Stimulated activated effector memory CD8-positive, alpha-beta T cell treated with anti-CD3 and anti-CD28 coated beads, Interleukin-12 subunit alpha, Interleukin-12 subunit beta, amount 100 ng/mL, for 72 hours (primary cell): ENCODE measurements around the gene ELMO1.

Experiments
- ATAC-seq: fragments of 150-1000 bp; cut with Tn5 transposase; 2 replicates; pipeline ENCODE4 v1.10.0; 2021
- DNase-seq, 2 donors: peaks; one replicate each; pipeline ENCODE4 v3.0.0; 2021 to 2022; ENCODE audit warnings: low spot score in 2 of 2
- H3K27ac Mint-ChIP-seq: one replicate; pipeline ENCODE4 v1.8.0; 2022; ENCODE audit warnings: mild to moderate bottlenecking, mixed read lengths
- H3K36me3 Mint-ChIP-seq: one replicate; pipeline ENCODE4 v1.8.0; 2022; ENCODE audit warnings: mild to moderate bottlenecking, mixed read lengths
- H3K4me1 Mint-ChIP-seq: one replicate; pipeline ENCODE4 v1.8.0; 2022; ENCODE audit warnings: mixed read lengths
- H3K4me3 Mint-ChIP-seq: one replicate; pipeline ENCODE4 v1.8.0; 2022; ENCODE audit warnings: mild to moderate bottlenecking, mixed read lengths
- H3K9me3 Mint-ChIP-seq: one replicate; pipeline ENCODE4 v1.8.0; 2022; ENCODE audit warnings: mixed read lengths

The ELMO1 gene

DNA sequence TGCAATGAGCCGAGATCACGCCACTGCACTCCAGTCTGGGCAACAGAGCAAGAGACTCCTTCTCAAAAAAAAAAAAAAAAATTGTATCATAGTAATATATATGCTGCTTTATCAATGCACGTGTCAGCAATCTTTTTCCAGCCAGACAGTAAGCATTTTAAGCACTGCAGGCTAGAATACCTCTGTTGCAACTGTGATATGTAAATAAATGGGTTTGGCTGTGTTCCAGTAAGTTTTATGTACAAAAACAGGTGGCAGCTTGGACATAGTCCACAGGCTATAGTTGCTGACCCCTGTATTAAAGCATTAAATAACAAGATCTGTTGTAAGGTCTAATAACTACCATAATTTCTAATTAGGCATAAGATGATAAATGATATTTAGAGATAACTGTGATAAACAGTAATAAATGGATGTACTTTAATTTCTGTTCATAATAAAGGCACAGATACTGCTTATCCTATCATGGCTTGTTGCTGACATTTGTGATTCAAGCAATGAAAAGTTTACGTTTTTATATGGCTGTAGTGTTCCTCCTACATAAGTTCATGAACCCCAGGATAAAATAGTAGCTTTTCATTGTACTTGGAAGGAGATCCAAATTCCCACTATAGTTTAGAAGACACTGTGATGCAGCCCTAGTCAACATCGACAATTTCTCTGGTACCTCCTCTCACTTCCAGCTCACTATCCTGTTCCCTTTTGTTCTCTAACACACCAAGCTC is 161.4 kb downstream of the ELMO1 start:
- H3K4me3 Mint-ChIP-seq, result no peak overlapping the region
- H3K36me3 Mint-ChIP-seq, result peaks cover 4% of the 10 kb centered on the region
- no peaks in the 10 kb centered on the region for H3K9me3 Mint-ChIP-seq
- no peak for DNase-seq
- no peak overlapping the region for H3K27ac Mint-ChIP-seq
- no peak for ATAC-seq
- peaks cover 26% of the 10 kb centered on the region for H3K4me1 Mint-ChIP-seq

DNA sequence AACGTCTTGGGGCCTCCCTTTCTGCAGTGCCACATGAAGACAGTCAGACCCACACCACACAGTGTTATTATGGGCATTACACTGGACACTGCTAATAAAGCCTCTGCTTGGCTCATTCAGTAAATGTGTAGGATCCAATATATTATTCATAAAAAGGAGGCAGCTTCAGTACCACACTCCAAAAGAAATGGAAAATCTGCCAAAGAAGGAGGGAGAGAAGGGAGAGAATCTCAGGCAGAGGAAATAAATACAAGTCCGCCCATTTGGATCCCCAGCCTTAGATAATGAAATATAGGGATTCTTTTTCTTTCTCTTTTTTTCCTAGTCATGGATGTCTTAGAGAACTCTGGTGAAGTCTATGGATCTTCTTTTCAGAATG is 162.2 kb downstream of the ELMO1 start:
- Mint-ChIP-seq H3K4me1 (peaks cover 26% of the 10 kb centered on the region), H3K4me3 (no peak overlapping the region), H3K9me3 (no peaks in the 10 kb centered on the region), H3K27ac (peak overlapping the region; percentile 19), H3K36me3 (peaks cover 4% of the 10 kb centered on the region)
- ATAC-seq (no peak), DNase-seq (no peak)

DNA sequence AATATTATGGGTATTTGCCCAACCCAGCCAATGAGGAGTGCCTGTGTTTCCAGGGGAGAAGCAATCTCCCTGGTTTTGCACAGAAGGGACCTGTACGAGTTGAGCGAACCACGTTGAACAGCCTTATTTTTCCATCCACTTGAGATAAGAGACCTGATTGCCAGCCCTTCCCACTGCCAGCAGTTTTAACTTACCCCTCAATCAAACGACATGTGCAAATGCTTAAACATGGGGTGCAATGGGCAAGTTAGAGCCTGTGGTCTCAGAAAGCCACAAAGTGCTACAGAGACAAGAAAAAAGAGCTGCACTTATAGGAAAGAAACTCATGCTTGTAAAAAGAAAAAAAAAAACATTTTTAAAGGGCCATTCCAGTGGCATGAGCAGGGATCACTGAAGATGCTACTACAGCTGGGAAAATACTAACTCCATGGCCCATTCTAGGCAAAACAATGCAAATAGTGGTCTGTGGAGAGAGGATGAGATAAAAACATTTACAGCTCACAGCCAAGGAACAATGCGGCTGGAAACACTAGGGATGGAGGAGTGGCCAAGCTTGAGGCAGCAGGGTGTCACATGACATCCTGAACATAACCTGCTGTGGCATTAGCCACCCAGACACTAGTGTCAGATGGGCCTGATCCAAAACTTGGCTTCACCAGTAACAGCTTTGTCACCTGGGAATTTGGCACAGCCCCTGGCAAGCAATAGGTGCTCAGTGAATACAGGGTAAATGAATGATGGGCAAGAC is 162.8 kb downstream of the ELMO1 start:
- no peak for DNase-seq
- H3K27ac Mint-ChIP-seq, result peak overlapping the region; percentile 19
- peak; percentile 45 for ATAC-seq
- H3K36me3 Mint-ChIP-seq, result peaks cover 4% of the 10 kb centered on the region
- no peaks in the 10 kb centered on the region for H3K9me3 Mint-ChIP-seq
- H3K4me3 Mint-ChIP-seq, result no peak overlapping the region
- H3K4me1 Mint-ChIP-seq, result peaks cover 25% of the 10 kb centered on the region

DNA sequence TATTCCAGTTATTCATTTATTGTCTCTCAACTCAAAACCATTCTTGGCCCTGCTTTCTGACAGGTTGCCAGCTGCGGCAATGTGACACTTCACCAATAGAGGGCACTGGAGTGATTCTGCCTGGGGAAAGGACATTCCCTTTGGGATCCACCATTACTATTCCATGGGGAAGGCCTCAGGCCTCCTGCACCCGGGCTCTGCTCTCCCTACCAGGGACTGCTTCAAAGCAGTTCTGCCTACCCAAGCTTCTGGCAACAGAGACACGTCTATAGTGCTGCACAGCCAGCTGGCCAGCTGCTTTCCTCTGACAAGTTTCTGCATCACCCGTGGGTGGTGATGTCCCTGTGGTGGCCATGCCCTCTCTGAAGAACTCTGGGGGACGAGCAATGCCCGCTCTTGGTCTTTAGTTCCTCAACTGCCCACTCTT is 163.8 kb downstream of the ELMO1 start:
- Mint-ChIP-seq H3K36me3 (no peaks in the 10 kb centered on the region), H3K4me1 (peaks cover 23% of the 10 kb centered on the region), H3K9me3 (no peaks in the 10 kb centered on the region), H3K4me3 (no peak overlapping the region), H3K27ac (no peak overlapping the region)
- DNase-seq (peak; percentile 9 to 62), ATAC-seq (peak; percentile 36)

DNA sequence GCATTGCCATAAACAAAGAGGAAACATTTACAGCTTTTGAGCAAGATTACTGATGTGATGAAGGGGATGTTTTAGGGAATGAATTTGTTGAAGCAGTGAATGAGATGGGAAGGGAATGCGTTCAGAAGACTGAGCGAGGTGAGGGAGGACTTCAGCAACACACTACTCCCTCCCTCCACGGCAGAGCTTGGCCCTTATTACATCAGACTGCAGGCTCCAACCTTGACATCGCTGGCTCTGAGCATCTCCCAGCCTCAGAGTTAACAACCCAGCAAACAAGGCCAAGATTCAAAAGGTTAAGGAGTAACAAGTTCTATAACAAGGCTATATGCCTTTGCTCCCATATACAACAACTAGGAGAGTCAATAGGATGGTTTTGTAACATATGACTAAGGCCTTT is 164.4 kb downstream of the ELMO1 start:
- DNase-seq, result no peak
- Mint-ChIP-seq H3K4me3 (no peak overlapping the region), H3K27ac (no peak overlapping the region), H3K9me3 (no peaks in the 10 kb centered on the region), H3K4me1 (peaks cover 28% of the 10 kb centered on the region), H3K36me3 (no peaks in the 10 kb centered on the region)
- ATAC-seq, result no peak

DNA sequence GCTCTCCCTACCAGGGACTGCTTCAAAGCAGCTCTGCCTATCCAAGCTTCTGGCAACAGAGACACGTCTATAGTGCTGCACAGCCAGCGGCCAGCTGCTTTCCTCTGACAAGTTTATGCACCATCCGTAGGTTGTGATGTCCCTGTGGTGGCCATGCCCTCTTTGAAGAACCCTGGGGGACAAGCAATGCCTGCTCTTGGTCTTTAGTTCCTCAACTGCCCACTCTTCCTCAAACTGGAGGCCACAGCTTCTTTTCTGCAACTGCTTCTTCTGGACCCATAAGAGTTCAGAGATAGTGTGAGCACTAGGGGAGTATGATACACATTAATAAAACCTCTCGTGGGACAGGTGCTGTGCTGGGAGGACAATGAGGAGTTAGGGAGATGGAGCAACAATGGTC is 164.9 kb downstream of the ELMO1 start:
- Mint-ChIP-seq H3K27ac (no peak overlapping the region), H3K36me3 (no peaks in the 10 kb centered on the region), H3K9me3 (no peaks in the 10 kb centered on the region), H3K4me3 (no peak overlapping the region), H3K4me1 (peaks cover 34% of the 10 kb centered on the region)
- DNase-seq (no peak), ATAC-seq (no peak)

DNA sequence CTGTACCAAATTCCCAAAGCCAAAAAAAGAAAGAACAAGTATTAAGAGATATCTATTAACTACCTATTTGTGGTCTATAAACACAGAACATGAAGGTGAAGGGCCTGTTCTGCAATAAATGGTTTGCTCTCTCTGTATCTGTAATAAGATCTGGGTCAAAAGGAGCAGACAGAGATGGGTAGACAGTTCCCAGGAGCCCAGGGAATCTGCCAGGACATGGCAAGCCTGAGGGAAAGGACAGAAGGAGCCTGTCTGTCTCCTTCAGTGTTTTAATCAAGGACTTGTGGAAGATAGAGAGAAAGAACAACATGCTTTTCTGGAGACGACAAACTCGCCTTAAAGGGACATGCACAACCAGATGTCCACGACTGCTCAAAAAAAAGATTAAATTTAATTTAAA is 165.7 kb downstream of the ELMO1 start:
- Mint-ChIP-seq H3K36me3 (no peaks in the 10 kb centered on the region), H3K27ac (peak overlapping the region; percentile 51), H3K4me1 (peaks cover 42% of the 10 kb centered on the region), H3K9me3 (no peaks in the 10 kb centered on the region), H3K4me3 (no peak overlapping the region)
- DNase-seq, result no peak
- no peak for ATAC-seq

DNA sequence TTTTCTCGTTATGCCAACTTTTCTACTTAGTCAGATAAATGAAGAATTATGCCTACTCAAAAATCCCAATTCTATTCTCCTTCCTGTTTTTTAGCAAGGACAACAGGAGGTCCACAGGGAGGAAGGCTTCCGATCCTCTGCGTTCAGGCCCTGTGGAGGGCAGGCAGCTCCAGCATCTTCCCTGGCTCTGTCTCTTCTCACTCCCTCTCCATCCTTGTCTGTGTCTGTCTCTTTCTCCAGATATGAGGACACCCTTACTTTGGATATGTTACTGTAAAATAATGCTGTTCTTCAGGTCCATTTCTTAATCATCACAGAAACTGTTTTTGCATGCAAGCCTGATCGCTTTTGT is 166.6 kb downstream of the ELMO1 start:
- ATAC-seq (no peak), DNase-seq (no peak)
- H3K4me3 Mint-ChIP-seq, result no peak overlapping the region
- peaks cover 45% of the 10 kb centered on the region for H3K4me1 Mint-ChIP-seq
- peak overlapping the region; percentile 51 for H3K27ac Mint-ChIP-seq
- no peaks in the 10 kb centered on the region for H3K9me3 Mint-ChIP-seq
- H3K36me3 Mint-ChIP-seq, result no peaks in the 10 kb centered on the region

DNA sequence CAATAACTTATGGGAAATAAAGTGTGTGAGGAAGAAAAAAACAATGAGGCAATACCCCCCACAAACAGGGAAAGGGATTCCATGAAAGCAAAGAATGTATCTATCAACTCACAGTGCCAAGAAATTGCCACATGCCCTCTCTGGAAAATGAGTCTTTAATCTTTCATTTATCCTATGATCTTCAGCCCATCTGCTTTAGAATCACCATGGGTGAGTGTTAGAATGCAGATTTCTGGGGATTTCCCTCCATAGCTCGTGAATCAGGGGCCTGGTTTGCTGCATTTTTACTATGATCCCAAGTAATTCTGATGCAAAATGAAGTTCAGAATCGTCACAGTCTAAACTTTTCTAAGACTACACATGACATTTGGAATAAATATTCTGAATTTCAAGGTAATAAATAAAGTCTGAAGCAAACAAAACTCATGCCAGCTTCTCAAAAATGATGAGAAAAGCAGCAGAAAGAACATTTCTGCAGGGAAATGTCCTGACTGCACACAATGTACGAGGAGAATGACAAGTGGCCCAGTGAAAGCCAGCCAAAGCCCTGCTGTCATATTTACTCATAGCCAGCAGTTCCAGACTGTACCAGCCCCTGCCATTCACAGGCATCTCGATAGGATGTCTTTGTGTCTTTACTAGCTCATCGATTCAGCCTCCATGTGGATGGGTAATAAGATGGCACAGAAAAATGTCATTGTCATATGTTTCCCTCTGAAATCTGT is 167.1 kb downstream of the ELMO1 start:
- peaks cover 48% of the 10 kb centered on the region for H3K4me1 Mint-ChIP-seq
- peak overlapping the region; percentile 51 for H3K27ac Mint-ChIP-seq

DNA sequence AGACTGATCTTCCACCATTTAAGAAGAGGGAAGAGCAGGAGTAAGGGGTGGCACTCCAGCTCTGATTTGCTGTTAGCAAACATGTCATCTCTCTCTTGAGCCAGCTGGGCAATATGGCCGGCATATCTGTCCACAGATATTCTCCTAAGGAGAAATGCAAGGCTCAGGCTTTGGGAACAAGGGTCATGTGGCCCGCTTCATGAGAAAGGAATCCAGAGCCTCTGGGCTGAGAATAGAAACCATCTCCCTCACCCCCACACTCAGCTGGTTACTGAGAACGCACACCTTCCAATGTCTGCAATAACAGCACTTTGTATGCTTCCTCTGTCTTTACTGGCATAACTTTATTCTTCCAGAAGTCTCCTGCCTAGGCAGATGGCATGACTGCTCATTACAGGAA is 171.2 kb downstream of the ELMO1 start:
- H3K27ac Mint-ChIP-seq, result peak overlapping the region; percentile 48

More for the DNA sequence above, 167.1 kb downstream of the ELMO1 start:
- no peak for ATAC-seq
- Mint-ChIP-seq H3K4me3 (no peak overlapping the region), H3K36me3 (no peaks in the 10 kb centered on the region), H3K9me3 (no peaks in the 10 kb centered on the region)
- no peak for DNase-seq

DNA sequence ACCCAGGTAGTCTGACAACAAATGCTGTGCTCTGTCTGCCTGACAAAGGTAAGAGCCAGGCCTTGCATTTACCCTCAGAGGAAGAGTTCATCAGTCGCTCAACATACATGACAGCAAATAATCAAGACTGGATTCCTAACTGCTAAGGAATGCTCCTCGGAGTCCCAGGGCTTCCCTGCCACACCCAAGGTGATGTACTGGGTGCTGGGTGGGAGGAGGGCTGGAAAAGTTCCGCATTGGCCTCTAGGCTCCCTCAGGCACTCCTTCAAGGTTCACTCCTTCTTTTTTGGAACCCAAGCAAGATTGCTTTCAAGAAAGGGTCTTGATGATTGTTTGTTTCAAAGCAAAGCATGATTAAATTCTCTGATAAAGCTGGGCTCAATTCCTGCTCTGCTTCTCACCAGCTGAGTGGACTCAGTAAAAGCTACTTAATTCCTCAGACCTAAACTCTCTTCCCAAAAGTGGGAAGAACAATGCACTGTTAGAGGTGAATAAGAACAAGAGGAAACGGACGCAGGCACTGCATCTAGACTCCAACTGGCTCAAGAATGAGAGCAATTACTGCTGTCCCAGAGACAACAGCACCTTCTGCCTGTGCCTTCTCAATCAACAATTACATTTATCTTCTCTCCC is 173.5 kb downstream of the ELMO1 start:
- Mint-ChIP-seq H3K4me1 (peaks cover 37% of the 10 kb centered on the region), H3K36me3 (peaks cover 7% of the 10 kb centered on the region), H3K9me3 (no peaks in the 10 kb centered on the region), H3K27ac (peak overlapping the region; percentile 13), H3K4me3 (no peak overlapping the region)
- DNase-seq (no peak), ATAC-seq (no peak)

More for the DNA sequence above, 171.2 kb downstream of the ELMO1 start:
- Mint-ChIP-seq H3K4me3 (no peak overlapping the region), H3K9me3 (no peaks in the 10 kb centered on the region), H3K36me3 (no peaks in the 10 kb centered on the region), H3K4me1 (peaks cover 37% of the 10 kb centered on the region)
- DNase-seq (no peak), ATAC-seq (no peak)

DNA sequence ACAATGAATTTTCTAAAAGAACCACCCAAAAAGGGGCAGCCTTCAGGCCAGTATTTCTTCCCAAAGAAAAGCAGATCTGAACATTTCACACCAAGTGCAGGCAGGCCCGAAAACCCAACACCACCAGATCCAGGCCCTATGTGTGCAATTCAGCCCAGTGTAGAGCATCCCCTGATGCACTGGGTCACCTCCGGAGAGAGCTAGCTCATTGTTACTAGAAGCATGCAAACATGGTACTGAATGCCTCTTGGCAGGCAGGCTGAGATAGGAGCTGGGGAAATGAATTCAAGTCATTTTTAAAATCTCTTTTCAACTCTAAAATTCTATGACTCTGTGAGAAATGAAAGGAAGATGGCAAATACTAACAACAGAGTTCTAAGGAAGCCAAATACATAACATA is 174.8 kb downstream of the ELMO1 start:
- Mint-ChIP-seq H3K9me3 (no peaks in the 10 kb centered on the region), H3K4me1 (peaks cover 24% of the 10 kb centered on the region), H3K4me3 (no peak overlapping the region), H3K27ac (peak overlapping the region; percentile 63), H3K36me3 (peaks cover 13% of the 10 kb centered on the region)
- ATAC-seq, result no peak
- DNase-seq, result no peak

DNA sequence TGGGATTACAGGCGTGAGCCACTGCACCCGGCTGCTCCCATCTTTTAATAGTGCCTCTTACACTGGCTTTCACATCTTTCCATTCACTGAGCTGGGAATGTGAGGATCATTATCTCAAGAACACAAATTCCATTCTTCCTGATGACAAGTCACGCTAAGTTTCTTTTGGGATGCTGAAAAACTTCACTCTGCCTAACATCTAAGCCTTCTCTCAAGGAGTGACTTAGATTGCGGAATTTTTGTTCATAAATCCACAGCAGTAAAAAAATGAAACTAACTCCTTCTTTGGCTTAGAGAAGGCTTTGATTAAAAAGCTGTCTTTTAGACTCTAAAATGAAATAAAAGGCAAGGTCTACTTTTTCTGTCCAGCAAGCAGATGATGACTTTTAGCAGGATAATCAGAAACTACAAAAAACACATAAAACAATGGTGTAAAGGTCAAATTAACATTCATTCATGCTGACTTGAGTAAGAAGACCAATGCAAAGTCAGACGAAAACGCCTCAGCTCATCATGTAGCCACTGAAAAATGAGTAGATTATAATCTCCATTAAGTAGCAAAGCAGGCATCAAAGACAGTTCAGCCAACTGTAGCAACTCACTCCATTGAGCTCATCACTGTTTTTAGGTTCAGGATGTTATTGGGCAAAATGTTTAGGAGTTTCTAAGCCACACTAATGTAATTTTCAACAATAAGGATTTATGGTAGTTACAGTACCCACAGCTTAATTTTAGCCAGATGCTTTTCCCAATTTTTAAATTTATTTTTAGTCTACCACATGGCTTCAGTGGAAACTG is 178.8 kb downstream of the ELMO1 start:
- H3K36me3 Mint-ChIP-seq, result peaks cover 20% of the 10 kb centered on the region
- DNase-seq (peak in 1 of 2 donors; percentile 6), ATAC-seq (no peak)
- H3K27ac Mint-ChIP-seq, result no peak overlapping the region
- no peaks in the 10 kb centered on the region for H3K9me3 Mint-ChIP-seq
- H3K4me1 Mint-ChIP-seq, result peaks cover 12% of the 10 kb centered on the region
- H3K4me3 Mint-ChIP-seq, result no peak overlapping the region

DNA sequence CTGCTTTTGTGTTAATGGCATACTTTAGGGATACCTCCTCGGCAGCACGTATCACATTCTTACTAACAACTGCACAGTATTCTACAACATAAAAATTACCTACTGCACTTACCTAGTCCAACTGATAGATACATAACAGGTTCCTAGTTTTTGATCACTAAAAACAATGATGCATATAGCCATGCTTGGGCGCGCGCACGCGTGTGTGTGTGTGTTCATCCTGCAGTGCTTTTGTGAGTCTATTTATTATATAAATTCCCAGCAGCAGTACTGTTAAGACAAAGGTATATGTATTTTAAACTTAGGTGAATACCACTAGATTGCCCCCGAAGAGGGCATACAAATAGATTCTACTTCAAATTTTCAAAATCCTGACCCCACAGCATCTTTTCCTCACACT is 181.4 kb downstream of the ELMO1 start:
- H3K27ac Mint-ChIP-seq, result no peak overlapping the region
- no peak for DNase-seq
- H3K36me3 Mint-ChIP-seq, result peaks cover 20% of the 10 kb centered on the region
- H3K9me3 Mint-ChIP-seq, result no peaks in the 10 kb centered on the region
- H3K4me1 Mint-ChIP-seq, result peaks cover 20% of the 10 kb centered on the region
- no peak overlapping the region for H3K4me3 Mint-ChIP-seq
- ATAC-seq, result no peak

DNA sequence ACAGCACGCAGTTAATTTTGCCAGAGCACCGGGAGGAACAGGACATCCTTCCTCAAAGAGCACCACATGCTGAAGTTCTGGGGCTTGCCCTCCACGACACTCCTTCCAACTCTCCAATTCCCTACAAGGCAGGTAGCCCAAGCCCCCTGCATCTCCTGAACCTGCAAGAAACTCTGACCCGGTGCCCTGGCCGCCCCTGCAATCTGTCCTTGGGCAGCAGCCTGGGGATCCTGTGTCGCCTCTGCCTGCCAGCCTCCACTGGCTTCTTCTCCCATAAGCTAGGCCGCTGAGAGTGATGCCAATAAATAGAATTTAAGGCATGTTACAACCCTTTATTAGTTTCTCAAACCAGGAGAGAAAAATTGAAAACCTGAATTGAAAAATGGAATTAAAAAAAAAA is 182.8 kb downstream of the ELMO1 start:
- peak overlapping the region; percentile 71 for H3K27ac Mint-ChIP-seq
- no peak for DNase-seq
- no peak for ATAC-seq
- H3K9me3 Mint-ChIP-seq, result no peaks in the 10 kb centered on the region
- H3K36me3 Mint-ChIP-seq, result peaks cover 15% of the 10 kb centered on the region
- no peak overlapping the region for H3K4me3 Mint-ChIP-seq
- peaks cover 20% of the 10 kb centered on the region for H3K4me1 Mint-ChIP-seq
